Measurements from ENCODE around the gene AP2B1. TPM values are rescaled to one million over a fixed set of nuclear protein-coding genes. Genes with fewer than 3 reads are reported as not detected.

Gene AP2B1
- total RNA-seq, 2 experiments from 2014 or later: 157 to 161 TPM

DNA sequence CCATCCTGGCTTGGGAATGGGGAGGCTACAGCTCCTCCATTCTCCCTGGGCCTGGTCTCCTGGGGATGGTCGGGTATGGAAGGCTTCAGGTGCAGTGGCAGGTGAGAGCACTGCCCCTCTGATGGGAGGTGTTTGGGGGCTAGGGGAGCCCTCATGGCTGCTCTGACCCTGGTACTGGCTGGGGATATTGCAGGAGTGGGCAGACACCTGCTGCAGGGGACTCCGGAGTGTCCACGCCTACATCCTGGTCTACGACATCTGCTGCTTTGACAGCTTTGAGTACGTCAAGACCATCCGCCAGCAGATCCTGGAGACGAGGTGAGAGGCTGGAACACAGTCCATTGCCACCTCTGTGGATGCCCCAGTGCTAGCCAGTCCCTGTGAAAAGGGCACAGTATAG, 153.1 kb downstream of the AP2B1 start:
- H3K27me3 Mint-ChIP-seq: peaks cover 30% of the 10 kb centered on the region
- no peaks in the 10 kb centered on the region for H3K36me3 Mint-ChIP-seq (ENCODE audit: low read depth)
- intact Hi-C loops (cut with micrococcal nuclease): loop anchor here (10.0 kb wide), 1 partner anchor 565 kb away; no protein-coding TSS in a partner anchor
- no peak overlapping the region for H3K4me3 Mint-ChIP-seq
- H3K27ac Mint-ChIP-seq: no peak overlapping the region
- peaks cover 7% of the 10 kb centered on the region for H3K4me1 Mint-ChIP-seq (ENCODE audit: low read depth)
- DNase-seq (no peak), ATAC-seq (no peak)
- TF ChIP-seq, protein P1, sequence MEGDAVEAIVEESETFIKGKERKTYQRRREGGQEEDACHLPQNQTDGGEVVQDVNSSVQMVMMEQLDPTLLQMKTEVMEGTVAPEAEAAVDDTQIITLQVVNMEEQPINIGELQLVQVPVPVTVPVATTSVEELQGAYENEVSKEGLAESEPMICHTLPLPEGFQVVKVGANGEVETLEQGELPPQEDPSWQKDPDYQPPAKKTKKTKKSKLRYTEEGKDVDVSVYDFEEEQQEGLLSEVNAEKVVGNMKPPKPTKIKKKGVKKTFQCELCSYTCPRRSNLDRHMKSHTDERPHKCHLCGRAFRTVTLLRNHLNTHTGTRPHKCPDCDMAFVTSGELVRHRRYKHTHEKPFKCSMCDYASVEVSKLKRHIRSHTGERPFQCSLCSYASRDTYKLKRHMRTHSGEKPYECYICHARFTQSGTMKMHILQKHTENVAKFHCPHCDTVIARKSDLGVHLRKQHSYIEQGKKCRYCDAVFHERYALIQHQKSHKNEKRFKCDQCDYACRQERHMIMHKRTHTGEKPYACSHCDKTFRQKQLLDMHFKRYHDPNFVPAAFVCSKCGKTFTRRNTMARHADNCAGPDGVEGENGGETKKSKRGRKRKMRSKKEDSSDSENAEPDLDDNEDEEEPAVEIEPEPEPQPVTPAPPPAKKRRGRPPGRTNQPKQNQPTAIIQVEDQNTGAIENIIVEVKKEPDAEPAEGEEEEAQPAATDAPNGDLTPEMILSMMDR (IDR thresholded peaks at IDR 0.05): no peak
- ChIA-PET POLR2A (no interaction called here), CTCF (interaction anchor here (0.7 to 2.4 kb wide), 6 partner anchors 8 to 759 kb away, joined by 3 to 15 read pairs (median 5); partner anchors contain the start of gene RASL10B)
- no peaks in the 10 kb centered on the region for H3K9me3 Mint-ChIP-seq

DNA sequence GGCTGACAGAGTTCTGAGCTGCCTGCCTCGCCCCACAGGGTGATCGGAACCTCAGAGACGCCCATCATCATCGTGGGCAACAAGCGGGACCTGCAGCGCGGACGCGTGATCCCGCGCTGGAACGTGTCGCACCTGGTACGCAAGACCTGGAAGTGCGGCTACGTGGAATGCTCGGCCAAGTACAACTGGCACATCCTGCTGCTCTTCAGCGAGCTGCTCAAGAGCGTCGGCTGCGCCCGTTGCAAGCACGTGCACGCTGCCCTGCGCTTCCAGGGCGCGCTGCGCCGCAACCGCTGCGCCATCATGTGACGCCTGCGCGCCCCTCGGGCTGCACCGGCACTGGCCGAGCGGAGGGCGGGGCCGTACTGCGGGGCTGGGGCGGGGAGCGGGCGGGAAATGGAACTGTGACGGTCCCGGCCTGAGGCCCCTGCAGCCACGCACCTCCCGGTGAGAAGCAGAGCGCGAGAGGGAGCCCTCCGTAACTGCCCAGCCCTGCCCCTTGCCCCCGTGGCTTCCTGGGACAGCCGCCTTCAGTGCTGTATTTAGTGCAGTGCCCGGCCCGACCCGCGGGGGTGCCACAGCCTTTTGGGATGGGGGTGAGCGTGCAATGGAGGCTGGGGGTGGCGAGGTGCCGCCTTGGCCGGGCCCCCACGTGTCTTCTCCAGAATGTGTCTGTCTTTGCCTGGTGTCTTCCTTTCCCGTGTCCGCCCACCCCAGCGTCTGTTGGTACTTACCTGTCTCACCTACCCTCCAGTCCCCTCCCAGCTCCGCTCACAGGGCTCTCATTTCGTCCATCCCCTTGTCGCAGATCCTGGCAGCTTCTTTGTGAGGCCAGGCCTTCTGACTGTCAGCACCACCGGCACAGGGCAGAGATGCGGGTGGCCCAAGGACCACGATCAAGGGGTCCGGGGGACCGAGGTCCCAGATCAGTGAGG, 154.1 kb downstream of the AP2B1 start:
- DNase-seq: peak; percentile 49
- no peaks in the 10 kb centered on the region for H3K9me3 Mint-ChIP-seq
- POLR2A ChIA-PET: interaction anchor here (1.0 kb wide), 1 partner anchor 12 kb away, joined by 5 read pairs; no protein-coding TSS in a partner anchor
- ATAC-seq: peak; percentile 79
- TF ChIP-seq, protein P1 (IDR thresholded peaks at IDR 0.05): peak; percentile 24
- no peaks in the 10 kb centered on the region for H3K36me3 Mint-ChIP-seq (ENCODE audit: low read depth)
- H3K4me1 Mint-ChIP-seq (ENCODE audit: low read depth): peaks cover 7% of the 10 kb centered on the region
- H3K27ac Mint-ChIP-seq: no peak overlapping the region
- intact Hi-C loops (cut with micrococcal nuclease): loop anchor here (10.0 kb wide), 1 partner anchor 566 kb away; no protein-coding TSS in a partner anchor
- peak overlapping the region; percentile 54 for H3K4me3 Mint-ChIP-seq
- CTCF ChIA-PET: interaction anchor here (0.8 to 1.5 kb wide), 3 partner anchors 10 to 23 kb away, joined by 3 to 5 read pairs (median 4); partner anchors contain the start of genes C17orf50 and RASL10B
- peaks cover 30% of the 10 kb centered on the region for H3K27me3 Mint-ChIP-seq

DNA sequence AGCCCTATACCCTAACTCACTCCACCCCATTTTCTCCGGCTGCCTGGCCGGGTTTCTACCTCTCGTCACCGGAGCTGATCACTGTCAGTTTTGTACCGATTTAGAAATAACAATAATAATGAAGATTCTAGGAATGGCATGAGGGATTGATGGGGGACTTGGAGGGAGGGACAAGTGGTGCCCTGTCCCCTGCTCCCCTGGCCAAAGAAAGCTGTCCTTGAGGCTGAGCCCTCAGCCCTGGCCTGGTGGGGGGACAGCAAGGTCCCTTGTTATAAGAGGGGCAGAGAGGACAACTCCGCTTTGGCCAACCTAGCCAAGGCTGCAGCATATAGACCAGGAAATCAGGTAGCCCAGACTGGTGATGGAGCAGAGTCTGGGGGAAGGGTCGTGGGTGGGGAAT, 155.4 kb downstream of the AP2B1 start:
- no peaks in the 10 kb centered on the region for H3K9me3 Mint-ChIP-seq
- peaks cover 32% of the 10 kb centered on the region for H3K27me3 Mint-ChIP-seq
- no peak overlapping the region for H3K4me3 Mint-ChIP-seq
- no peaks in the 10 kb centered on the region for H3K36me3 Mint-ChIP-seq (ENCODE audit: low read depth)
- POLR2A ChIA-PET: interaction anchor here (1.0 kb wide), 1 partner anchor 13 kb away, joined by 5 read pairs; no protein-coding TSS in a partner anchor
- DNase-seq: no peak
- TF ChIP-seq, protein P1 (IDR thresholded peaks at IDR 0.05): no peak
- peaks cover 9% of the 10 kb centered on the region for H3K4me1 Mint-ChIP-seq (ENCODE audit: low read depth)
- intact Hi-C loops (cut with micrococcal nuclease): loop anchor here (10.0 kb wide), 1 partner anchor 568 kb away; no protein-coding TSS in a partner anchor
- CTCF ChIA-PET: no interaction called here
- ATAC-seq: no peak
- H3K27ac Mint-ChIP-seq: no peak overlapping the region

DNA sequence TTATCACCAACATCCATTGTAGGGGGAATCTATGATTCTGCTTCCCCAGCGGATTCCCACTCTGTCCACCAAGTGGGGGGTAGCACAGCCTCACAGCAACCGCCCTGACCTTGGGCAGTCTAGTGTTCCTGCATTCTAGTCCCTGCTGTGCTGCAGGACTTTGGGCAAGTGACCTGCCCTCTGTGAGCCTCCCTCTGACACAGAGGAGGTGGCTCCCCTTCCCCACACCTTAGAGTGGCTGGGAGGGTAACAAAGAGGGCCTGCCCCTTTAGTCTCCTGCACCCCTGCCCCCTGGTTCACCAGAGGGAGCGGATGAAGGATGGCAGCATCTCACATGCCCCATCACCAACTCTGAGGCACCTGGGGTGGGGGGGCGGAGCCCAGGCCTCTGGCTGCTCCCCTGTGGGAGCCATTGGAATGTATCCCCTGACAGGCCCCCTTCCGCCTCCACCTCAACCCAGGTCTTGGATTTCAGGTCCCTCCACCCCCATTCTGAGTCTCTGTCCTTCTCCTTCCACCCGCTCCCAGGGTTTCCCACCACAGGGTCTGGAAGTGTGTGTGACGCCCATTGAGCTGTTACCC, 155.9 kb downstream of the AP2B1 start:
- ATAC-seq (no peak), DNase-seq (no peak)
- Mint-ChIP-seq H3K27ac (no peak overlapping the region), H3K9me3 (no peaks in the 10 kb centered on the region), H3K4me3 (no peak overlapping the region), H3K36me3 (ENCODE audit: low read depth) (no peaks in the 10 kb centered on the region), H3K27me3 (peaks cover 34% of the 10 kb centered on the region), H3K4me1 (ENCODE audit: low read depth) (peaks cover 14% of the 10 kb centered on the region)
- CTCF ChIA-PET: no interaction called here
- intact Hi-C loops (cut with micrococcal nuclease): loop anchor here (10.0 kb wide), 1 partner anchor 568 kb away; no protein-coding TSS in a partner anchor
- TF ChIP-seq, protein P1 (IDR thresholded peaks at IDR 0.05): no peak
- POLR2A ChIA-PET: interaction anchor here (1.7 kb wide), 1 partner anchor 12 kb away, joined by 6 read pairs; the partner anchor contains the start of gene RASL10B
